IPS DF 4.7 (cell line): ENCODE data around the gene JSRP1.
"Not testable (repeated sequence)": the region's sequence is repeated elsewhere in the genome, so short reads cannot be mapped to it uniquely, and the experiment has no call there.

ENCODE experiments used
- DNase-seq: peaks from one replicate; pipeline ENCODE4 v3.0.0-alpha.2; 2013; ENCODE audit warnings: low spot score; ENCODE audit errors: extremely low read depth

Gene JSRP1

DNA sequence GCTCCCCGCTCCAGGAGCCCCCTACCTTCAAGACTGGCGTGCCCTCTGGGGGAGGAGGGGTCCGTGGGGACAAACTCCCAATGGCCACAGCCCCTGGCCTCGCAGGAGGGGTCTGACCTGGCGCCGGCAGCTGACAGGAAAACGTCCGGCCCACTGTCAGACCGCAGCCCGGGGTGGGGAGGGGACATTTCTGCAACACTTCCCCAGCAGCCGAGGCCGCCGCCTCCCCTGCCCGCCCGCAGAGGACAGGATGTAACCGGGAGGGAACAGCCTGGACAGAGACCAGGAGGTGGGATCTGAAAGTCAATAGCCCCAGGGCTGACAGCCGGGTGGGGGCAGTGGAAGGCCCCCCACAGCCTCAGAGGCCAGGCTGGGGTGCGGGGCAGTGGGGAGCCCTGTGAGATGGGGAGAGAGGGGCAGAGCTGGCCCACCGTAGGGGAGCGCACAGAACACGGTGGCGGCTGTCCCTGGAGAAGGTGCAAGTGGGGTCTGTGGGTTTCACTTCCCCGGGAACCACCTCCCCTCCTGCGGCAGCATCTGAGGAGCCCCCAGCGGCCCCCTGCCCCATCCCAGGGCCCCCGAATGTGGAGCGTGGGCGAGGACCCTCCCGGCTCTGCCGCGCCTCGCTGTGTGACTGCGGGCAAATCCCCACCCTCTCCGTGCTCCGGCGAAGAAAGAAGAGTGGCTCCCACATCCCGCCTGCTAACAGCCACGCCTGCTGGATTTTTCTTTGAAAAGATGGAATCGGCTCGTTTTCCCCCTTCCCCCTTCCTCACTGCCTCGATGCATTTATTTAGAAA is 26.0 kb upstream of the JSRP1 start, which contains the start of gene PEAK3:
Gene PEAK3, minus strand, starts transcription at position 114 of the 800 bp plus-strand sequence. CDS start 1,244 bp downstream, outside the sequence.
- no peak for DNase-seq

DNA sequence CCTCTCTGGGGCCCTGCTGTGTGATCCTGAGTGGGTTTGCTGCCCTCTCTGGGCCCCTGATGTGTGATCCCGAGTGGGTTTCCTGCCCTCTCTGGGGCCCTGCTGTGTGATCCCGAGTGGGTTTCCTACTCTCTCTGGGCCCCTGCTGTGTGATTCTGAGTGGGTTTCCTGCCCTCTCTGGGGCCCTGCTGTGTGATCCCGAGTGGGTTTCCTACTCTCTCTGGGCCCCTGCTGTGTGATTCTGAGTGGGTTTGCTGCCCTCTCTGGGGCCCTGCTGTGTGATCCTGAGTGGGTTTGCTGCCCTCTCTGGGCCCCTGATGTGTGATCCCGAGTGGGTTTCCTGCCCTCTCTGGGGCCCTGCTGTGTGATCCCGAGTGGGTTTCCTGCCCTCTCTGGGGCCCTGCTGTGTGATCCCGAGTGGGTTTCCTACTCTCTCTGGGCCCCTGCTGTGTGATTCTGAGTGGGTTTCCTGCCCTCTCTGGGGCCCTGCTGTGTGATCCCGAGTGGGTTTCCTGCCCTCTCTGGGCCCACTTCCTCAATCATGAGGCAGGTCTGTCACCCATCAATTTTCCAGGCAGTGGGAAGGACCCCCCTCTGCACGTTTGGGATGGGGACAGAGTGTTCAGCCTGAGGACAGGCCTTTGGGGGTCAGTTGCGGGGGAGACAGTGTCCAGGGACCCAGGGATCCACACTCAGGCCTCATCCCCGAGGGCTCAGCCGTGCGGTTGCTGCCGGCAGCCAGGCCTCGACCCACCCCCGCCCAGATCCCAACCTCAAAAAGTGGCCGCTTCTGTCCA is 25.2 kb upstream of the JSRP1 start:
- not testable (repeated sequence) for DNase-seq

DNA sequence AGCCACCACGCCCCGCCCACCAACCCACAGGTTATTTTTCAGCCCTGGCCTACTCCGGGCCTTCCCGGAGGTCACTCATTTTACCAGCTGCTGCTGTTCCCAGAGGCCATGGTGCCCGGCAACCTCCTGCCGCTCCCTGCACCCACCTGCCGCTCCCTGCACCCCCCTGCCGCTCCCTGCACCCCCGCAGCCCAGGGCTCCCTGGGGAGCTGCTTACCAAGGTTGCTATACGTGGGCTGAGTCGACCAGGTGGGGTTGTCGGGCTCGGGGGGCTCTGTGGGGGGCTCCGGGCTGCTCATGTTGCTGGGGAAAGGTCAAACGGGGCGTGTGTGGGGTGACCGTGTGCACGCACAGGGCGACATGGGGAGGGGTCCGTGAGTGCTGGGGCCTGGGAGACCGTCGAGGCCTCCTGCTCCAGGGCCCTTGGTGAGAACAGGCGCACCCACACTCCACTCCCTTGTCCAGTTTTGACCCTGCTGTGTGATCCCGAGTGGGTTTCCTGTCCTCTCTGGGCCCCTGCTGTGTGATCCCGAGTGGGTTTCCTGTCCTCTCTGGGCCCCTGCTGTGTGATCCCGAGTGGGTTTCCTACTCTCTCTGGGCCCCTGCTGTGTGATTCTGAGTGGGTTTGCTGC is 24.5 kb upstream of the JSRP1 start:
- DNase-seq, result no peak

DNA sequence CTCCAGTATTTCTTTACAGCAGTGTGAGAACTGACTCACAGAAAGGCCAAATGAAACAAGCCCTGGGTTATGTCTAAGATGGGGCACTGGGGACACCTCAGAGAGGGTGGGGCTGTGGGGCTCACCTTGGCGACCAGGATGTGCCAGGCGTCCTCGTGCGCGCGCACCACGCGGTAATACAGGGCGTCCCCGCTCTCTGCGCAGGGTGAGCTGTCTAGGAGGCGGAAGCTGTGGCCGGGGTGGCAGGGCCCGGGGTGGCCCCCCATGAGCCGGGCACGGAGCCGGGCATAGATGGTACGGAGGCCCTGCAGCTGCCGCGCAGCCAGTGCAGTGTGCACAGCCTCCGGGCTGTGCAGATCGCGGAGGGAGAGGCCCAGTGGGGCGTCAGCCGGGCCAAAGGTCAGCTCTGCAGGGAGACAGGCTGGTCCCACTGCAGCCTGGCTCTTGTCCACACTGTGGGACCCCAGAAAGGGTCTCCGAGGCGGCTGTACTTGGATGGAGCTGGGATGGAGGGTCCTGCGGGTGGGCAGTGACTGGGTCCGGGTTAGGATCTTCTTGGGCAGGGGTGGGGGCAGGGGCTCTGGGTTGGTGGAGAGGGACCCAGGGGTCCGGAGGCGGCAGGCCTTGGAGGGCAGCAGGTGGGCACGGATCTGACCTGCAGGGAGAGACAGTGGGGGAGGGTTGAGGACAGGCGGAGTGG is 22.4 kb upstream of the JSRP1 start:
- DNase-seq, result no peak

DNA sequence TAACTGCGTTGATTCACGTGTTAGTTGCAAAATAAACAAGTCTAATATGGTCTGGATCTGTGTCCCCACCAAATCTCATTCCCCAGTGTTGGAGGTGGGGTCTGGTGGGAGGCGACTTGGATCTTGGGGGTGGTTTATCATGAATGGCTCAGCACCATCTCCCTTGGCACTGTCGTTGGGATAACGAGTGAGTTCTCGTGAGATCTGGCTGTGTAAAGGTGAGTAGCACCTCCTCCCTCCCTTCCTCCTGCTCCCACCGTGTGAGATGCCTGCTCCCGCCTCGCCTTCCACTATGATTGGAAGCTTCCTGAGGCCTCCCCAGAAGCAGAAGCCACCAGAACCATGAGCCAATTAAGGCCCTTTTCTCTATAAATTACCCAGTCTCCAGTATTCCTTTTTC is 20.9 kb upstream of the JSRP1 start:
- no peak for DNase-seq

DNA sequence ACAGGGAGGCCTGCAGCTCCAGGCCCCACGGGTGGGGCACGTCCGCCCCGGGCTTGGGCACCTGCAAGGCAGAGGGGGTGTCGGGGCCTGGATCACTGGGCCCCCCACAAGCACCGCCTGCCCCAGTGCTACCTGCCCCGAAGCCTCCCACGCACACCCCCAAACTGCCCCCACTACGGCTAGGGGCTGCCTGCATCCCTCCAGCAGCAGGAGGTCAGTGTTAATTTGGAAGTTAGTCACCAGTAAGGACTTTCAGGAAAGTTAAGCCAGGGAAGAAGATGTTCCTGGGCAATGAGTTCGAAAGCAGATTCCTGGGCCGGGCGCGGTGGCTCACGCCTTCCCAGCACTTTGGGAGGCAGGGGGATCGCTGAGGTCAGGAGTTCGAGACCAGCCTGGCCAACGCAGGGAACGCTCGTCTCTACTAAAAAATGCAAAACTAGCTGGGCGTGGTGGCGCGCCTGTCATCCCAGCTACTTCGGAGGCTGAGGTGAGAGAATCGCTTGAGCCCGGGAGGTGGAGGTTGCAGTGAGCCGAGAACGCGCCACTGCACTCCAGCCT is 20.3 kb upstream of the JSRP1 start:
- no peak for DNase-seq

DNA sequence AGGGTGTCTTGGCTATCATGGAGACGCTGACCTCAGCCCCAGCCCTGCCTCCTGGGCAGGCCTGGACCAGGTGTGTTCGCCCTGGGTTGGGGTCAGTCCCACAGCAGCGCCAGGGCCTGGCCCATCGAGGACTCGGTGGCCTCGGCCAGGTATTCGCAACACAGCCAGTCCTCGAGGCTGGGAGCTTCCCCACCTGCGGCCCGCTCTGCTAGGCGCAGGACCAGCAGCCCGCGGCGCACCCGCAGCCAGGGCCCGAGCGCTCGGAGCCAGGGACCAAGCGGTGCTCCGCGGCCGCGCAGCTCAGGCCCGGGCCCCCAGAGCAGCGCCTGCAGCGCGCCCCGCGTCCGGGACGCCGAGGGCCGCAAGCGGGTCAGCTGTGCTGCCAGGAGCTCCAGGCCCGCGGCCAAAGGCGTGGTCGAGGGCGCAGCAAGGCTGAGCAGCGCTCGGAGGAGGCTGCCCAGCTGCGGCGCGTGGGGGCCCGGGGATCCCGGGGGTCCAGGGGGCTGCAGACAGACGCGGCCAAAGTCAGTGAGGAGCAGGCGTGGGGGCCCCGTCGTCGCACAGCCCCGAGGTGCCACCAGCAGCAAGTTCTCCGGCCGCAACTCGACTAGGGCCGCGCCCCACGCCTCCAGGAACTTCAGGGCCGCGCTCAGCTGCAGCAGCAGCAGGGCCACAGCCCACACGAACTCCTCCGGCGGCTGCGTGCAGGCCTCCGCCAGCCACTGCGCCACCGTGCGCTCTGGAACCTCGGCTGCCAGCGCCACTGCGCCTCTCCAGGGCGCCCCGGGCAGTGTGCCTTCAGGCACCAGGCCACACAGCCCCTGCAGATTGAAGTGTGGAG is 19.6 kb upstream of the JSRP1 start:
- DNase-seq, result no peak

DNA sequence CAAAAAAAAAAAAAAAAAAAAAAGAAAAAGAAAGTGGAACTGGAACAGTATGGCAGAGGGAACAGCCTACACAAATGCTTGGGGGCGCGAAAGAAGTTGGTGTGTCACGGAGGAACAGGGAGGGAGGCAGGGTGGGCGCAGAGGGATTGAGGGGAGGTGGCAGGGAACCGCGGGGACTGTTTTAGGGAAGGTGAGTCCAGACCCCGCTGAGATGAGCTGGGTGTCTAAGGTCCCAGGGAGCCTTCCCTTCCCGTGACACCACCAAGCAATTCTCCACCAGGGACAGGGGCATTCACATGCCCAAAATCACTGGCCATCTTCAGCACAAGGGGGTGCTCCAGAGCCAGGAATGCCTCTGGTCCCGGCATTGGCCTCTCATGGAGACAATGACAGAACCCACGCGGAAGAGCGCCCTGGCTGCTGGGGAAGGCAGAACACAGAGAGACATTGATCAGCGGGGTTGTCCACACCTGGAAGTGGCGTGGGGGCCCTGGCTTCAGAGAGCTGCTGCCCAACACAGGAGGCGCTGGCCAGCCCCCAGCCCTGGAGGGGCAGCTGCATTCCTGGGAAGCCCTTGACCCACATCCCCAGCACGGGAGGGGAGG is 18.8 kb upstream of the JSRP1 start:
- no peak for DNase-seq

DNA sequence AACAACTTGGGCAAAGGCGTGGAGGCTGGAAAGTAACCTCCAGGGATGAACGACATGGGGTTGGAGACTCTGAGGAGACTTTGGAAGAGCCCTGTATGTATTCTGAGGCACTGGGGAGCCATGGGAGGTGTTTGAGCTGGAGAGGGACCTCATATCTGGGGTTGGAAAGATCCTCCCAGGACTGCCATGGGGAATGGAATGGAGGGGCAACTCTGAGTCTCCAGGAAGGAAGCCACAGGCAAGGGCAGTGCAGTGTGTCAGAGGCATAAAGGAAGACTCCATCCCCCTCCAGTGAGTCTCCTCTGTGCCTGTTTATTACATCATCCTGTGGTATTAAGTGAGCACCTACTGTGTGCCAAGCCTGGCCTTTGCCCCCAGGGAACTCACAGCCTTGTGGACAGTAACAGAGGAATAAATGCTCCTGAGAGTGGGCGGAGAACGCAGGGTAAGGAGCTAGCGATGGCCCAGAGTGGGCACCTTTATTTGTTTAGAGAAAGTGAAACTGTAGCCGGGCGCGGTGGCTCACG is 18.0 kb upstream of the JSRP1 start:
- no peak for DNase-seq

DNA sequence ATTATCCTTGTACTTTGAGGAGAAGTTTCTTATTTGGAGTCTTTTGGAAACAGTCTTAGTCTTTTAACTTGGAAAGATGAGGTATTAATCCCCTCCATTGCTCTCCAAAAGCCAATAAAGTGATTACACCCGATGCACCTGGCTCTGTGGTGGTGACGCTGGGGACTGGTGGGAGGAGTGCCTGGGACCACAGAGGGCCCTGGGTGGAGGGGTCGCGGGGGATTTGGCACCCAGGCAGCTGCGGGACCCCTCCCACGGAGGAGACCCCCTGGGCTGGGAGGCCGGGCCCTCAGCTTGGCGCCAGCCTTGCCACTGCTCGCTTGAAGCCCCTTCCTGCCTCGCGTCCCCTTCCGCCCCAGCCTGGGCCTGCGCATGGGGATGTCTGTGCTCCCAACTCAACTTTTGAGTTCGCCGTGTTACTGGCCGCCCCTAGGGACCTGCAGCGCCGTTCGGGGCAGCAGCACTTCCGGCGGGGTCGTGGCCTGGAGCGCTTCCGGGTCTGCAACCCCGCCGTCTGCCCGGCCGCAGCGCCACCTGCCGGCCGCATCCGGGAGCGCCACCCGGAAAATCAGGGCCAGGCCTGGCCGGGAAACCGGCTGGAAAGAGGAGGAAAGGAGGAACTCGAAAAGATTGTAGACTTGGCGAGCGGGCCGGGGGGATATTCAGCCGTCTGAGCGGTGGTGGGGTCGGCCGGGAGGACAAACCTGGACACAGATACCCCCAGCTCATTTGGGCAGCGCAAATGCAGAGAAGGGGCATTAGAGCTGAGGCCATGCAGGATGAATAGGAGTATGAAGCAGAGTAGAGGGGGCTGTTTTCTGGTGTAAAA is 17.4 kb upstream of the JSRP1 start:
- DNase-seq, result no peak

DNA sequence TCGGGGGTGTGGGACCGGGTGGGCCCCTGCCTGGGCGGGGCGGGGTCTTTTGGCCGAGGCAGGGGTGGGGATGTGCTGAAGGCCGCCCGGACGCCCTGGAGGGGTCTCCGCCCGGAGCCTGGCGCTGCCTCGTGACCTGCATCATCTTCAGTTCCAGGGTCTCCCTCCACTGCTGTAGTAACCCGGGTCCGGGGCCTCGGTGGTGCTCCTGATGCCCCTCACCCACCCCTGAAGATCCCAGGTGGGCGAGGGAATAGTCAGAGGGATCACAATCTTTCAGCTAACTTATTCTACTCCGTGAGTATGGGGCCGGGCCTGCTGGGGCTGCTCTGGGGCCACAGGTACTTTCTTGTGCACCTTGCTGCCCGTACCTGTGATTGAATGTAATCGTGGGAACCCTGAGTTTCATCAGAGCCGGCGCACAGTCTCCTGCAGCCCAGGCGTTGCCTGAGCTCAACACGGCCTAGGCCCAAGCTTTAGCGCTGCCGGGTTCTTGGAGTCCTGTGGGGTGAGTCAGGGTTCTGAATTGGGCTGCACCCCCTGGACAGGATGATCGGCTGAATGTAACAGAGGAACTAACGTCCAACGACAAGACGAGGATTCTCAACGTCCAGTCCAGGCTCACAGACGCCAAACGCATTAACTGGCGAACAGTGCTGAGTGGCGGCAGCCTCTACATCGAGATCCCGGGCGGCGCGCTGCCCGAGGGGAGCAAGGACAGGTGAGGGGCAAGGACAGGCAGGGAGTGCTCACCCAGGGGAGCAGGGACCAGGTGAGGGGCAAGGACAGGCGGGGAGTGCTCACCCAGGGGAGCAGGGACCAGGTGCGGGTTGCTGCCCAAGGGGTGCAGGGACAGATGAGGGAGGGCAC is 15.3 kb upstream of the JSRP1 start:
- no peak for DNase-seq

DNA sequence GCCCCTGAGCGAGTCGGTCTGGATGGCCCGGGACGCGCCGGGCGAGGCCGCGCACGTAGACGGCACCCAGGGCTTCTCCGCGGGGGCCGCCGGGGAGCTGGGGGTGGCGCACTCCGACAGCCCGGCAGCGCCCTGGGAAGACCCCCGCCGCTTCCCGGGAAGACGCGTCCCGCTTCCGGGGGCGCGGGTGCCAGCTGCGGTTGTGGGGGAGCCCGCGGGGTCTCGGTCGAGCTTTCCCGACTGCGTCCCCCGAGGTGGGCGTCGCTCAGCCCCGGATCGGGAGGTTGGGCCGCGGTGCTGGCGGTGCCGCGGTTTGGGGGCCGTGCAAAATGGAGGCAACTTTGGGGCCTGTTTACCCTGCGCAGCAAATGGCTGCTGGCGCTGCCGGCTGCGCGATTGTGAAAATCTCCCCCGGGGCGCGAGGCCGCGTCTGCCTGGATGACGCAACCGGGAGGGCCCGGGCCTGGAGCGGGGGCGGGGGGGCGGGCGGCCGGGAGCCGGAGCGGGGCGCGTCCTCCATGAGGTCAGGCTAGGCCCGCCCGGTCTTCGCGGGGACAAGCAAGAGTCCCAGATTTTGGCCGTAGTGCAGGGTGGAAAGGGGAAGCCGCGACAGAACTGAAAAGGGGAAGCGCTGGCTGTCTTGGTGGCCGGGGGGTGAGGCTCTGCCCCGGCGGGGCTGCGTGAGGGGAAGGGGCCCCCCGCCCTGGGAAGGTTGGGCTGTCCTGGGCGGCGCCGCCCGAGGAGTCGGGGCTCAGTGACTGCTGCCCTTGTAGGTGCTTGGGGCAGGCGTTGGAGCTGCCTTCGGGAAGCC is 14.4 kb upstream of the JSRP1 start:
- DNase-seq, result no peak

DNA sequence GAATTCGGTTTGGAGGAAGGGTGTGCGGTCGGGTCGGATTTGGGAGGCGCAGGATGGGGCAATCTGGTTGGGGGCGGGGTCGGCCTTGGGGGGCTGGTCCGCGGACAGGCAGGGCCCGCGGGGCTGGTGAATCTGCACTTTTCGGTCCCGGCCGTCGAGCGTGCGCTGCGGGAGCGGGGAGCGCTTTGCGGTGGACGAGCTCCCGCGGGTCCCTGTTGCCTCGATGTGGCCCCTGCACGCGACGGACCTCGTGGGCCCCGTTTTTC is 13.9 kb upstream of the JSRP1 start:
- no peak for DNase-seq

DNA sequence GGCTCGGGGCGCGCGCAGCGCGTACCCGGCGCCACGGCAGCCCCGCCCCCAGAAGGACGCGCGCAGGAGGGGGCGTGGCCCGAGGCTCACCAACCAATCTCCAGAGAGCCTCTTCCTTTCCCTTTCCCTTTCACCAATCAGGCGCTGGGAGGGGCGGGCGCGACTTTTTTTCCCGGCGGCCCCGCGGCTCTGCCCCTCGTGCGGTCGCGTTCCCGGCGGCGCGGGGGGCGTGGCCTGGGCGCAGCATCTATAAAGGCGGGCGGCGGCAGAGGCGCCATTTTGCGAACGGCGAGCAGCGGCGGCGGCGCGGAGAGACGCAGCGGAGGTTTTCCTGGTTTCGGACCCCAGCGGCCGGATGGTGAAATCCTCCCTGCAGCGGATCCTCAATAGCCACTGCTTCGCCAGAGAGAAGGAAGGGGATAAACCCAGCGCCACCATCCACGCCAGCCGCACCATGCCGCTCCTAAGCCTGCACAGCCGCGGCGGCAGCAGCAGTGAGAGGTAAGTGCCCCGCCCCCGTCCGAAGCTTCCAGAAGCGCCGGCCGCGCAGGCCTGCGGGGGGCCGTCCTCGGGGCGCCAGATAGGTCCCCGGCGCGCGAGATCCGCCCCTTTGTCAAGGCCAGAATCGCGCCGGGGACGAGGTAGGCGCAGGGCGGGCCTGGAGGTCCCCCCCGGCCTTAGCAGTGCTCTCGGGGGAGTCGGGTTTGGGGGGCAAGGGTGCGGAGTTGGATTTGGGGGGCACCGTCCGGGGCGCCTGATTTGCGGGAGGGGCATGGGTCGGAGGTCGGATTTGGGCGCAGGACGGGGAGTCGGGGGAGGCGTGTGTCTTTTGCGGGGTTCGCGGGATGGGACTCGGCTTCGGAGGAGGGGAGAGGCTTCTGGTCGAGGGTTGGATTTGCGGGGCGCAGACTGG is 13.3 kb upstream of the JSRP1 start:
- DNase-seq, result no peak

DNA sequence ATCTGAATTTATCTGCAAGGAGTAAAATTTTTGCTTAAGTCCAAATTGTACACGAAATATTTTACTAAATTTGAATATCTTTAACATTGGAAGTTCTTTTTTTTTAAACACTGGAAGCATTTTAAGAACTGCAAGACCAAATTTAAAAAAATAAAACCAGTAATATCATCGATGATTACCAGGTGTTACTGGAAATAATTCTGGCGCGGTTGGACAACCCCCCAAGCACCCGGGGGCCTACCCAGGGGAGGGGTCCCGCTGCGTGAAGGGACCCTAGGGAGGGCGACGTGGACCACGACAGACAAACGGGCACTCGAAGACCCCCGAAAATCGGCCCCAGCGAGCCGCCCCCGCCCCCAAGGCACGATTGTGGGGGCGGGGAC is 12.6 kb upstream of the JSRP1 start:
- no peak for DNase-seq

DNA sequence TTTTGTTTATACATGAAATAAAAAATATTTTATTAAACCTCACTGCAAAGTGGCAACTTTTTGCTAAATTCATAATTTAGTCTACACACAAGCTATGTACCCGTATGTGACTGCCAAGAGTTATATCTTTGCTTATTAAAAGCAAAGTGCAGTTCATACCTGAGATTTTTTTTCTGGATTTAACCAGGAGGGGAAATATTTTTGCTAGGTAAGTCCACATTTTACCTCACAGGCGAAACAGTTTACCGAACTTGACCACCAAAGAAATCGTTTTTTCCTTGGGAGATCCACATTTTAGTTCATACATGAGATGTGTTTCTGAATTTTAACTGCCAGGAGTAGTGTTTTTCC is 12.2 kb upstream of the JSRP1 start:
- no peak for DNase-seq
